Esophagus squamous epithelium (tissue), 5 donors: ENCODE results near the gene TPM2. TPM values are rescaled to one million over a fixed set of nuclear protein-coding genes. Genes with fewer than 3 reads are reported as not detected.

Experiments
- DNase-seq: peaks from one replicate; lab custom pipeline; 2025; lab: John Stamatoyannopoulos, UW
- H3K27ac ChIP-seq, 4 donors: fragments of 200-600 bp; sonication (generic); one replicate each; pipeline ENCODE4 v1.5.1; 2016 to 2019; ENCODE audit warnings: mild to moderate bottlenecking in 1 of 4
- H3K27me3 ChIP-seq, 4 donors: fragments of 200-600 bp; sonication (generic); 1 replicate in 3 of 4; 2 replicates in 1 of 4; pipeline versions ENCODE4 v1.5.1 to v1.6.0; 2017 to 2021; ENCODE audit warnings: antibody characterized with exemption in 1 of 4
- H3K36me3 ChIP-seq, 3 donors: fragments of 200-600 bp; sonication (generic); one replicate each; pipeline ENCODE4 v1.5.1; 2016 to 2019
- H3K4me1 ChIP-seq, 3 donors: fragments of 200-600 bp; sonication (generic); one replicate each; pipeline ENCODE4 v1.5.1; 2017 to 2019
- H3K4me3 ChIP-seq, 4 donors: fragments of 200-600 bp; sonication (generic); 1 replicate in 3 of 4; 2 replicates in 1 of 4; pipeline ENCODE4 v1.5.1; 2016 to 2019; ENCODE audit warnings: mild to moderate bottlenecking in 2 of 4, moderate library complexity in 1 of 4
- H3K9me3 ChIP-seq, 3 donors: fragments of 200-600 bp; sonication (generic); one replicate each; pipeline ENCODE4 v1.5.1; 2016 to 2019
- CTCF ChIP-seq, 6 experiments: fragments of 450-650 bp in 4 of 6; fragments of 200-600 bp in 2 of 6; sonication (generic) in 2 of 6; IDR thresholded peaks; one replicate each; pipeline ENCODE4 v1.5.1; 2016 to 2019; ENCODE audit warnings: antibody characterized with exemption in 6 of 6, mild to moderate bottlenecking in 4 of 6, moderate library complexity in 4 of 6
- POLR2A ChIP-seq, 4 donors: fragments of 450-650 bp; IDR thresholded peaks; one replicate each; pipeline ENCODE4 v1.6.1; 2017; ENCODE audit warnings: antibody characterized with exemption in 4 of 4, mild to moderate bottlenecking in 4 of 4, moderate library complexity in 3 of 4
- WGBS, 2 donors: methylation state at CpG; one replicate each; pipeline ENCODE4 v1.1.5; 2018; 5-methylcytosine and 5-hydroxymethylcytosine counted together
- intact Hi-C: fragments of 100-400 bp; cut with DNase I; formaldehyde crosslinking; loops from one replicate; pipeline ENCODE4 v1.15.0; 2022
- total RNA-seq, 4 donors: library from RNA; depleted of rRNA; stranded (reverse); fragments of >200 nt; gene quantifications; one replicate each; pipeline ENCODE4 v1.1.0, GENCODE V29; 2016
- donor health status: DM: yes; HTN: yes; CAD: no.

Gene TPM2
- total RNA-seq, 4 donors from 2014 or later, result 80.8 to 1,148 (median 217) TPM

GRCh38 chr9:35714579-35715252, 25.0 kb upstream of the TPM2 start:
- Histone ChIP-seq H3K27me3 (no peaks in the 10 kb centered on the region), H3K4me1 (no peaks in the 10 kb centered on the region), H3K9me3 (no peaks in the 10 kb centered on the region), H3K4me3 (no peak overlapping the region), H3K36me3 (peaks cover 77 to 100% (median 86%) of the 10 kb centered on the region in 3 donors), H3K27ac (peak overlapping the region in 3 of 4 donors; percentile 36 to 62 (median 60))
- intact Hi-C loops, result no loop called here
- DNase-seq, result no peak
- 91 to 93% methylated on average over 6 to 11 of the region's 13 CpGs for WGBS, 2 donors
- TF ChIP-seq CTCF (IDR thresholded peaks at IDR 0.05) (no peak), POLR2A (IDR thresholded peaks at IDR 0.05) (no peak)

- H3K27ac ChIP-seq, result peak overlapping the region in 3 of 4 donors; percentile 33 to 62 (median 36)
- no peaks in the 10 kb centered on the region for H3K27me3 ChIP-seq
- peaks cover 71 to 100% (median 82%) of the 10 kb centered on the region in 3 donors for H3K36me3 ChIP-seq
- no peak for DNase-seq
- H3K4me3 ChIP-seq, result no peak overlapping the region
- intact Hi-C loops, result no loop called here
- TF ChIP-seq CTCF (IDR thresholded peaks at IDR 0.05), result no peak
- no peak for TF ChIP-seq POLR2A (IDR thresholded peaks at IDR 0.05)
- no peaks in the 10 kb centered on the region for H3K4me1 ChIP-seq
- WGBS, 2 donors, result 90 to 100% methylated on average over 1 to 6 of the region's 6 CpGs
- H3K9me3 ChIP-seq, result no peaks in the 10 kb centered on the region
Observed at GRCh38 chr9:35714123-35714522, 24.4 kb upstream of the TPM2 start.

GRCh38 chr9:35713578-35713977, 23.9 kb upstream of the TPM2 start:
- no peaks in the 10 kb centered on the region for H3K27me3 ChIP-seq
- peak overlapping the region in 3 of 4 donors; percentile 33 to 62 (median 36) for H3K27ac ChIP-seq
- peaks cover 66 to 100% (median 80%) of the 10 kb centered on the region in 3 donors for H3K36me3 ChIP-seq
- DNase-seq, result no peak
- no peaks in the 10 kb centered on the region for H3K9me3 ChIP-seq
- 79 to 88% methylated on average over 3 of the region's 3 CpGs for WGBS, 2 donors
- TF ChIP-seq CTCF (IDR thresholded peaks at IDR 0.05), result no peak
- no peak for TF ChIP-seq POLR2A (IDR thresholded peaks at IDR 0.05)
- intact Hi-C loops, result no loop called here
- no peak overlapping the region for H3K4me3 ChIP-seq
- no peaks in the 10 kb centered on the region for H3K4me1 ChIP-seq

- TF ChIP-seq CTCF (IDR thresholded peaks at IDR 0.05), result no peak
- no peak for TF ChIP-seq POLR2A (IDR thresholded peaks at IDR 0.05)
- Histone ChIP-seq H3K4me3 (no peak overlapping the region), H3K27me3 (no peaks in the 10 kb centered on the region), H3K27ac (peak overlapping the region in 1 of 4 donors; percentile 33), H3K36me3 (peaks cover 64 to 100% (median 81%) of the 10 kb centered on the region in 3 donors), H3K4me1 (no peaks in the 10 kb centered on the region), H3K9me3 (no peaks in the 10 kb centered on the region)
- intact Hi-C loops, result no loop called here
- DNase-seq, result no peak
- 77 to 83% methylated on average over 9 to 10 of the region's 11 CpGs for WGBS, 2 donors
Observed at GRCh38 chr9:35712762-35713400, 23.2 kb upstream of the TPM2 start.
